HPDE6-E6E7 (cell line): ENCODE data around the gene CCDC71.

ENCODE experiments used
- DNase-seq: peaks from one replicate; pipeline ENCODE4 v3.0.0; 2011; ENCODE audit warnings: missing footprints; ENCODE audit errors: extremely low spot score

Gene CCDC71

GRCh38 chr3:49165771-49166751 lies at the start of gene CCDC71:
Gene CCDC71 (minus strand): TSS chr3:49166331. CDS start chr3:49164208, 2,123 bp downstream.
- no peak for DNase-seq

GRCh38 chr3:49213998-49214397 lies 47.9 kb upstream of the CCDC71 start:
- no peak for DNase-seq

- no peak for DNase-seq
Observed at GRCh38 chr3:49213541-49213943, 47.4 kb upstream of the CCDC71 start.

GRCh38 chr3:49199900-49200281 lies 33.8 kb upstream of the CCDC71 start:
- no peak for DNase-seq

- DNase-seq: no peak
Observed at GRCh38 chr3:49199239-49199899, 33.2 kb upstream of the CCDC71 start.

GRCh38 chr3:49198611-49199230 lies 32.6 kb upstream of the CCDC71 start:
- DNase-seq: no peak

- no peak for DNase-seq
Observed at GRCh38 chr3:49198161-49198560, 32.0 kb upstream of the CCDC71 start.

GRCh38 chr3:49191741-49192140 lies 25.6 kb upstream of the CCDC71 start:
- DNase-seq: no peak

GRCh38 chr3:49183873-49184272 lies 17.7 kb upstream of the CCDC71 start:
- no peak for DNase-seq

GRCh38 chr3:49182682-49183081 lies 16.6 kb upstream of the CCDC71 start:
- DNase-seq: no peak

- DNase-seq: no peak
Observed at GRCh38 chr3:49181351-49181750, 15.2 kb upstream of the CCDC71 start.

- DNase-seq: no peak
Observed at GRCh38 chr3:49180116-49180515, 14.0 kb upstream of the CCDC71 start.

- no peak for DNase-seq
Observed at GRCh38 chr3:49177073-49177472, 10.9 kb upstream of the CCDC71 start.

- DNase-seq: no peak
Observed at GRCh38 chr3:49175530-49175929, 9.4 kb upstream of the CCDC71 start.

GRCh38 chr3:49174397-49174985 lies 8.4 kb upstream of the CCDC71 start:
- no peak for DNase-seq

GRCh38 chr3:49173792-49174170 lies 7.7 kb upstream of the CCDC71 start:
- DNase-seq: no peak

GRCh38 chr3:49173116-49173791 lies 7.1 kb upstream of the CCDC71 start:
- DNase-seq: no peak

- DNase-seq: no peak
Observed at GRCh38 chr3:49172551-49173041, 6.5 kb upstream of the CCDC71 start.

- DNase-seq: no peak
Observed at GRCh38 chr3:49171775-49172500, 5.8 kb upstream of the CCDC71 start.

GRCh38 chr3:49171119-49171774 lies 5.1 kb upstream of the CCDC71 start, which contains the start of gene KLHDC8B:
Gene KLHDC8B (plus strand): TSS chr3:49171598. CDS start chr3:49172770, 1,172 bp downstream.
- no peak for DNase-seq
